ENCODE results near the gene CALHM3. TPM values are rescaled to one million over a fixed set of nuclear protein-coding genes. Genes with fewer than 3 reads are reported as not detected.

CALHM3 gene
- total RNA-seq, 2 experiments from 2014 or later: not detected

DNA sequence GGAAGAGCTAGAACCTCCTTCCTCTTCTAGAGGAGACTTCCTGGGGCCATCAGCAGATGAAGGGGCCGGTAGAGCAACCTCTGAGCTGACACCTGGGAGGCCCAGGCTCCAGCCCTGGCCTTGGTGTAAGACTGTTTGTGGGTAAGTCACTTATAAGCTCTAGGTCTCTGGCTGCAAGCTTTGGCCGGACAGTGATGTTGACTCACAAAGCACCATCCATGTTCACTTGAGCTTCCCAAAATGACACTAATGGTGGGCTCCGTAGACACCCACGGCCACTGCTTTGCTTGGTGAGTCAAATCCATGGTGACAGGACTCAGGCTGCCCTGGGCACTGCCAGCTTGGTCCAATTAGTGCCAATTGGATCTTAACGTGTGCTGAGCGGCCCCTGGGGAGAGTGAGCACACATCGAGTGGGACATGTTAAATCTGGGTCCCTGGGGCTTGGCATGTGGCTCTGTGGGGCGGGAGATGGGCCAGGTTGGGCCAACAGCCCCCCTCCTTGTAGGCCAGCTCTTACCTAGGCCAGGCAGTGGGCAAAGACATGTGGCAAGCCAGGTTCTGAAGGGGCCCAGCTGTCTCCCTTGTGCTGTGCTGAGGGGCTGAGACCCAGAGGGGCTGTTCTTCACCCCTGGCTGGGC is 31.1 kb upstream of the CALHM3 start:
- H3K9me3 Mint-ChIP-seq: no peaks in the 10 kb centered on the region
- intact Hi-C loops (cut with DNase I, micrococcal nuclease): no loop called here
- Histone ChIP-seq H3K9me3 (ENCODE audit: control insufficient read depth in 1 of 2, insufficient read depth in 1 of 2, low read length in 2 of 2) (no peaks in the 10 kb centered on the region), H3K27ac (ENCODE audit: low read depth in 1 of 2, low read length in 2 of 2) (no peak overlapping the region), H3K36me3 (ENCODE audit: insufficient read depth, low read length) (no peaks in the 10 kb centered on the region), H3K4me1 (ENCODE audit: insufficient read depth, low read length) (no peaks in the 10 kb centered on the region), H3K4me3 (ENCODE audit: low read length) (no peak overlapping the region), H3K27me3 (ENCODE audit: control insufficient read depth in 1 of 2, insufficient read depth in 2 of 2, low read length in 2 of 2) (no peaks in the 10 kb centered on the region)
- no peak overlapping the region for H3K4me3 Mint-ChIP-seq
- no peaks in the 10 kb centered on the region for H3K4me1 Mint-ChIP-seq (ENCODE audit: low read depth)
- ChIA-PET POLR2A (no interaction called here), CTCF (no interaction called here)
- H3K36me3 Mint-ChIP-seq (ENCODE audit: low read depth): no peaks in the 10 kb centered on the region
- peaks cover 7% of the 10 kb centered on the region for H3K27me3 Mint-ChIP-seq
- DNase-seq: no peak
- no peak overlapping the region for H3K27ac Mint-ChIP-seq
- TF ChIP-seq, protein P1, sequence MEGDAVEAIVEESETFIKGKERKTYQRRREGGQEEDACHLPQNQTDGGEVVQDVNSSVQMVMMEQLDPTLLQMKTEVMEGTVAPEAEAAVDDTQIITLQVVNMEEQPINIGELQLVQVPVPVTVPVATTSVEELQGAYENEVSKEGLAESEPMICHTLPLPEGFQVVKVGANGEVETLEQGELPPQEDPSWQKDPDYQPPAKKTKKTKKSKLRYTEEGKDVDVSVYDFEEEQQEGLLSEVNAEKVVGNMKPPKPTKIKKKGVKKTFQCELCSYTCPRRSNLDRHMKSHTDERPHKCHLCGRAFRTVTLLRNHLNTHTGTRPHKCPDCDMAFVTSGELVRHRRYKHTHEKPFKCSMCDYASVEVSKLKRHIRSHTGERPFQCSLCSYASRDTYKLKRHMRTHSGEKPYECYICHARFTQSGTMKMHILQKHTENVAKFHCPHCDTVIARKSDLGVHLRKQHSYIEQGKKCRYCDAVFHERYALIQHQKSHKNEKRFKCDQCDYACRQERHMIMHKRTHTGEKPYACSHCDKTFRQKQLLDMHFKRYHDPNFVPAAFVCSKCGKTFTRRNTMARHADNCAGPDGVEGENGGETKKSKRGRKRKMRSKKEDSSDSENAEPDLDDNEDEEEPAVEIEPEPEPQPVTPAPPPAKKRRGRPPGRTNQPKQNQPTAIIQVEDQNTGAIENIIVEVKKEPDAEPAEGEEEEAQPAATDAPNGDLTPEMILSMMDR (IDR thresholded peaks at IDR 0.05): no peak
- no peak for ATAC-seq (ENCODE audit: poor library complexity)

GRCh38 chr10:103507235-103508191 is 28.5 kb upstream of the CALHM3 start:
- H3K4me3 Mint-ChIP-seq: no peak overlapping the region
- DNase-seq (no peak), ATAC-seq (ENCODE audit: poor library complexity) (no peak)
- peaks cover 5% of the 10 kb centered on the region for H3K4me1 Mint-ChIP-seq (ENCODE audit: low read depth)
- H3K36me3 ChIP-seq (ENCODE audit: insufficient read depth, low read length): no peaks in the 10 kb centered on the region
- H3K9me3 ChIP-seq (ENCODE audit: control insufficient read depth in 1 of 2, insufficient read depth in 1 of 2, low read length in 2 of 2): no peaks in the 10 kb centered on the region
- peaks cover 9% of the 10 kb centered on the region for H3K27me3 Mint-ChIP-seq
- intact Hi-C loops (cut with DNase I, micrococcal nuclease): no loop called here
- H3K36me3 Mint-ChIP-seq (ENCODE audit: low read depth): no peaks in the 10 kb centered on the region
- H3K27me3 ChIP-seq (ENCODE audit: control insufficient read depth in 1 of 2, insufficient read depth in 2 of 2, low read length in 2 of 2): no peaks in the 10 kb centered on the region
- H3K27ac Mint-ChIP-seq: no peak overlapping the region
- POLR2A ChIA-PET: no interaction called here
- no peaks in the 10 kb centered on the region for H3K9me3 Mint-ChIP-seq
- no peak overlapping the region for H3K27ac ChIP-seq (ENCODE audit: low read depth in 1 of 2, low read length in 2 of 2)
- CTCF ChIA-PET: no interaction called here
- no peak overlapping the region for H3K4me3 ChIP-seq (ENCODE audit: low read length)
- H3K4me1 ChIP-seq (ENCODE audit: insufficient read depth, low read length): peaks cover 10% of the 10 kb centered on the region
- TF ChIP-seq, protein P1 (IDR thresholded peaks at IDR 0.05): no peak

DNA sequence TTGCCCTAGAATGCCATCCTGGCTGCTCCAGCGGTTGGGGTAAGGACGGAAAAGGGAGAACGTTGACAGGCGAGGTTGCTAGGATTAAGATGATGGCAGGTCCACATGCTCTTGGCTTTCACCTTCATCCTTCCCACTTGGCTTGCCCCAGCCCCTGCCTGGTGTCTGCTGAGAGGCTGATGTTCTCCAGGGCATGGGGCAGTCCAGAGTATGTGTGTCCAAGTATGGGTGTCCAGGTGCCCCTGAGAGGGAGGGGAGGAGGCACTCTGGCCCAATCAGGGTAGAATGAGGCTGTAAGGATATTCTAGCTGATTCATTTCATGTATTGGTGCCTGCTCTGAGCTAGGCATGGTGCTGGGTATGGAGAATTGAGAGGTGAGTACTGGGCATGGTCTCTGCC is 27.0 kb upstream of the CALHM3 start:
- Mint-ChIP-seq H3K4me3 (no peak overlapping the region), H3K9me3 (no peaks in the 10 kb centered on the region), H3K27me3 (peaks cover 15% of the 10 kb centered on the region), H3K27ac (no peak overlapping the region), H3K4me1 (ENCODE audit: low read depth) (peaks cover 5% of the 10 kb centered on the region), H3K36me3 (ENCODE audit: low read depth) (no peaks in the 10 kb centered on the region)
- no peaks in the 10 kb centered on the region for H3K9me3 ChIP-seq (ENCODE audit: control insufficient read depth in 1 of 2, insufficient read depth in 1 of 2, low read length in 2 of 2)
- intact Hi-C loops (cut with DNase I, micrococcal nuclease): no loop called here
- H3K27me3 ChIP-seq (ENCODE audit: control insufficient read depth in 1 of 2, insufficient read depth in 2 of 2, low read length in 2 of 2): no peaks in the 10 kb centered on the region
- DNase-seq (no peak), ATAC-seq (ENCODE audit: poor library complexity) (no peak)
- ChIA-PET CTCF (no interaction called here), POLR2A (no interaction called here)
- H3K4me1 ChIP-seq (ENCODE audit: insufficient read depth, low read length): peaks cover 10% of the 10 kb centered on the region
- no peak overlapping the region for H3K4me3 ChIP-seq (ENCODE audit: low read length)
- no peaks in the 10 kb centered on the region for H3K36me3 ChIP-seq (ENCODE audit: insufficient read depth, low read length)
- no peak overlapping the region for H3K27ac ChIP-seq (ENCODE audit: low read depth in 1 of 2, low read length in 2 of 2)
- TF ChIP-seq, protein P1 (IDR thresholded peaks at IDR 0.05): no peak

Data from CD4-positive, alpha-beta T cell (primary cell).